ENCODE results near the gene SLC2A9.

The SLC2A9 gene

GRCh38 chr4:9861561-9861960 lies 159.7 kb downstream of the SLC2A9 start:
- H3K14ac ChIP-seq (ENCODE audit: low read length) = no peak overlapping the region
- no peak overlapping the region for H3K27ac ChIP-seq (ENCODE audit: low read depth, low read length)
- no peak overlapping the region for H3K4me3 ChIP-seq (ENCODE audit: low read depth, low read length)
- no peak overlapping the region for H4K8ac ChIP-seq (ENCODE audit: low read depth, low read length)
- no peak overlapping the region for H4K91ac ChIP-seq (ENCODE audit: low read depth, low read length)
- H3K27me3 ChIP-seq (ENCODE audit: insufficient read depth, low read length) = no peaks in the 10 kb centered on the region
- H3K9me3 ChIP-seq (ENCODE audit: insufficient read depth, low read depth, low read length) = no peaks in the 10 kb centered on the region
- no peak overlapping the region for H2AK5ac ChIP-seq (ENCODE audit: low read length)
- no CpG with 5 or more reads among the region's 3 CpGs for WGBS (ENCODE audit: extremely low coverage, insufficient coverage, insufficient read length)
- H3K4me1 ChIP-seq (ENCODE audit: control insufficient read depth in 1 of 2, insufficient read depth in 2 of 2, low read length in 2 of 2) = no peaks in the 10 kb centered on the region
- H3K79me1 ChIP-seq (ENCODE audit: low read length) = no peaks in the 10 kb centered on the region
- H3K18ac ChIP-seq (ENCODE audit: low read length) = no peak overlapping the region
- H2BK120ac ChIP-seq (ENCODE audit: insufficient read depth, low read length, poor library complexity) = no peak overlapping the region
- H2BK12ac ChIP-seq (ENCODE audit: low read length) = no peak overlapping the region
- H3K4ac ChIP-seq (ENCODE audit: low read depth, low read length) = no peak overlapping the region
- H2AFZ ChIP-seq (ENCODE audit: insufficient read depth, low read length, poor library complexity) = no peak overlapping the region
- H2BK5ac ChIP-seq (ENCODE audit: low read depth, low read length, poor library complexity) = no peak overlapping the region
- no peak overlapping the region for H4K12ac ChIP-seq (ENCODE audit: low read depth, low read length)
- H3K79me2 ChIP-seq (ENCODE audit: control insufficient read depth, insufficient read depth, low read length, poor library complexity) = no peaks in the 10 kb centered on the region
- H3K23ac ChIP-seq (ENCODE audit: low read length) = no peak overlapping the region
- H3K36me3 ChIP-seq (ENCODE audit: control insufficient read depth in 1 of 2, insufficient read depth in 2 of 2, low read length in 2 of 2) = no peaks in the 10 kb centered on the region
- H3K4me2 ChIP-seq (ENCODE audit: low read length) = no peak overlapping the region
- no peak for DNase-seq
- H3K9ac ChIP-seq (ENCODE audit: low read length) = no peak overlapping the region

- no peak overlapping the region for H3K4ac ChIP-seq (ENCODE audit: low read depth, low read length)
Measured at GRCh38 chr4:9859810-9860209, 161.5 kb downstream of the SLC2A9 start.

GRCh38 chr4:9849538-9849920 lies 171.8 kb downstream of the SLC2A9 start:
- H3K18ac ChIP-seq (ENCODE audit: low read length) = no peak overlapping the region
- H3K9me3 ChIP-seq (ENCODE audit: insufficient read depth, low read depth, low read length) = peaks cover 7% of the 10 kb centered on the region
- no peak for DNase-seq
- no peaks in the 10 kb centered on the region for H3K79me2 ChIP-seq (ENCODE audit: control insufficient read depth, insufficient read depth, low read length, poor library complexity)
- H3K4me1 ChIP-seq (ENCODE audit: control insufficient read depth in 1 of 2, insufficient read depth in 2 of 2, low read length in 2 of 2) = peaks cover 0 to 5% of the 10 kb centered on the region in 2 experiments
- H3K14ac ChIP-seq (ENCODE audit: low read length) = no peak overlapping the region
- H3K4me3 ChIP-seq (ENCODE audit: low read depth, low read length) = no peak overlapping the region
- no peak overlapping the region for H3K9ac ChIP-seq (ENCODE audit: low read length)
- no peak overlapping the region for H2BK5ac ChIP-seq (ENCODE audit: low read depth, low read length, poor library complexity)
- H3K36me3 ChIP-seq (ENCODE audit: control insufficient read depth in 1 of 2, insufficient read depth in 2 of 2, low read length in 2 of 2) = no peaks in the 10 kb centered on the region
- no peak overlapping the region for H2BK120ac ChIP-seq (ENCODE audit: insufficient read depth, low read length, poor library complexity)
- no peak overlapping the region for H4K8ac ChIP-seq (ENCODE audit: low read depth, low read length)
- no peak overlapping the region for H2AFZ ChIP-seq (ENCODE audit: insufficient read depth, low read length, poor library complexity)
- no peak overlapping the region for H3K4ac ChIP-seq (ENCODE audit: low read depth, low read length)
- no peak overlapping the region for H3K4me2 ChIP-seq (ENCODE audit: low read length)
- H4K12ac ChIP-seq (ENCODE audit: low read depth, low read length) = no peak overlapping the region
- no peaks in the 10 kb centered on the region for H3K27me3 ChIP-seq (ENCODE audit: insufficient read depth, low read length)
- no peak overlapping the region for H3K27ac ChIP-seq (ENCODE audit: low read depth, low read length)
- H3K79me1 ChIP-seq (ENCODE audit: low read length) = no peaks in the 10 kb centered on the region
- no peak overlapping the region for H2BK12ac ChIP-seq (ENCODE audit: low read length)
- no peak overlapping the region for H4K91ac ChIP-seq (ENCODE audit: low read depth, low read length)
- WGBS (ENCODE audit: extremely low coverage, insufficient coverage, insufficient read length) = no CpG with 5 or more reads among the region's 2 CpGs
- no peak overlapping the region for H2AK5ac ChIP-seq (ENCODE audit: low read length)
- H3K23ac ChIP-seq (ENCODE audit: low read length) = no peak overlapping the region

More at GRCh38 chr4:9859810-9860209, 161.5 kb downstream of the SLC2A9 start:
- H3K4me3 ChIP-seq (ENCODE audit: low read depth, low read length) = no peak overlapping the region
- no peaks in the 10 kb centered on the region for H3K79me2 ChIP-seq (ENCODE audit: control insufficient read depth, insufficient read depth, low read length, poor library complexity)
- H3K36me3 ChIP-seq (ENCODE audit: control insufficient read depth in 1 of 2, insufficient read depth in 2 of 2, low read length in 2 of 2) = no peaks in the 10 kb centered on the region
- H3K23ac ChIP-seq (ENCODE audit: low read length) = no peak overlapping the region
- no peak overlapping the region for H2AK5ac ChIP-seq (ENCODE audit: low read length)
- no peak overlapping the region for H3K9ac ChIP-seq (ENCODE audit: low read length)
- no peak overlapping the region for H4K91ac ChIP-seq (ENCODE audit: low read depth, low read length)
- H3K27me3 ChIP-seq (ENCODE audit: insufficient read depth, low read length) = no peaks in the 10 kb centered on the region
- H2BK5ac ChIP-seq (ENCODE audit: low read depth, low read length, poor library complexity) = no peak overlapping the region
- H3K9me3 ChIP-seq (ENCODE audit: insufficient read depth, low read depth, low read length) = no peaks in the 10 kb centered on the region
- H2BK120ac ChIP-seq (ENCODE audit: insufficient read depth, low read length, poor library complexity) = no peak overlapping the region
- H3K18ac ChIP-seq (ENCODE audit: low read length) = no peak overlapping the region
- no peak overlapping the region for H4K8ac ChIP-seq (ENCODE audit: low read depth, low read length)
- H3K4me2 ChIP-seq (ENCODE audit: low read length) = no peak overlapping the region
- no peak overlapping the region for H2BK12ac ChIP-seq (ENCODE audit: low read length)
- no peak for DNase-seq
- no CpG with 5 or more reads among the region's 6 CpGs for WGBS (ENCODE audit: extremely low coverage, insufficient coverage, insufficient read length)
- no peak overlapping the region for H3K27ac ChIP-seq (ENCODE audit: low read depth, low read length)
- H2AFZ ChIP-seq (ENCODE audit: insufficient read depth, low read length, poor library complexity) = no peak overlapping the region
- H3K14ac ChIP-seq (ENCODE audit: low read length) = no peak overlapping the region
- H4K12ac ChIP-seq (ENCODE audit: low read depth, low read length) = no peak overlapping the region
- no peaks in the 10 kb centered on the region for H3K4me1 ChIP-seq (ENCODE audit: control insufficient read depth in 1 of 2, insufficient read depth in 2 of 2, low read length in 2 of 2)
- H3K79me1 ChIP-seq (ENCODE audit: low read length) = no peaks in the 10 kb centered on the region

GRCh38 chr4:9847968-9848748 lies 173.1 kb downstream of the SLC2A9 start:
- Histone ChIP-seq H3K4me2 (ENCODE audit: low read length) (no peak overlapping the region), H2BK5ac (ENCODE audit: low read depth, low read length, poor library complexity) (no peak overlapping the region), H3K79me1 (ENCODE audit: low read length) (no peaks in the 10 kb centered on the region), H3K4ac (ENCODE audit: low read depth, low read length) (no peak overlapping the region), H2BK12ac (ENCODE audit: low read length) (no peak overlapping the region), H3K27ac (ENCODE audit: low read depth, low read length) (no peak overlapping the region), H4K91ac (ENCODE audit: low read depth, low read length) (no peak overlapping the region), H3K9me3 (ENCODE audit: insufficient read depth, low read depth, low read length) (peaks cover 7% of the 10 kb centered on the region), H4K8ac (ENCODE audit: low read depth, low read length) (no peak overlapping the region), H2BK120ac (ENCODE audit: insufficient read depth, low read length, poor library complexity) (no peak overlapping the region), H3K14ac (ENCODE audit: low read length) (no peak overlapping the region), H3K9ac (ENCODE audit: low read length) (no peak overlapping the region), H3K79me2 (ENCODE audit: control insufficient read depth, insufficient read depth, low read length, poor library complexity) (no peaks in the 10 kb centered on the region), H3K4me1 (ENCODE audit: control insufficient read depth in 1 of 2, insufficient read depth in 2 of 2, low read length in 2 of 2) (peaks cover 0 to 5% of the 10 kb centered on the region in 2 experiments), H4K12ac (ENCODE audit: low read depth, low read length) (no peak overlapping the region), H2AK5ac (ENCODE audit: low read length) (no peak overlapping the region), H2AFZ (ENCODE audit: insufficient read depth, low read length, poor library complexity) (no peak overlapping the region), H3K36me3 (ENCODE audit: control insufficient read depth in 1 of 2, insufficient read depth in 2 of 2, low read length in 2 of 2) (no peaks in the 10 kb centered on the region), H3K27me3 (ENCODE audit: insufficient read depth, low read length) (no peaks in the 10 kb centered on the region), H3K4me3 (ENCODE audit: low read depth, low read length) (no peak overlapping the region), H3K18ac (ENCODE audit: low read length) (no peak overlapping the region), H3K23ac (ENCODE audit: low read length) (no peak overlapping the region)
- no peak for DNase-seq
- WGBS (ENCODE audit: extremely low coverage, insufficient coverage, insufficient read length) = no CpG with 5 or more reads among the region's 5 CpGs
